CD4-positive, alpha-beta T cell treated with Interleukin-17A for 4 hours (primary cell): ENCODE data around the gene VOPP1.

Experiments used
- DNase-seq: peaks from one replicate; pipeline ENCODE4 v3.0.0-alpha.2; 2020; ENCODE audit warnings: mixed read lengths

Gene VOPP1

GRCh38 chr7:55457801-55458200 is 114.5 kb downstream of the VOPP1 start:
- no peak for DNase-seq

GRCh38 chr7:55452971-55453370 is 119.3 kb downstream of the VOPP1 start:
- no peak for DNase-seq

- no peak for DNase-seq
Measured at GRCh38 chr7:55449992-55450535, 122.2 kb downstream of the VOPP1 start.

GRCh38 chr7:55449205-55449991 is 122.9 kb downstream of the VOPP1 start:
- no peak for DNase-seq

- no peak for DNase-seq
Measured at GRCh38 chr7:55448526-55448925, 123.8 kb downstream of the VOPP1 start.

GRCh38 chr7:55444786-55445185 is 127.5 kb downstream of the VOPP1 start:
- DNase-seq = no peak

- DNase-seq = no peak
Measured at GRCh38 chr7:55441774-55442522, 130.4 kb downstream of the VOPP1 start.

- DNase-seq = no peak
Measured at GRCh38 chr7:55441002-55441401, 131.3 kb downstream of the VOPP1 start.

GRCh38 chr7:55440040-55440690 is 132.1 kb downstream of the VOPP1 start:
- DNase-seq = no peak

- no peak for DNase-seq
Measured at GRCh38 chr7:55439627-55440026, 132.7 kb downstream of the VOPP1 start.

GRCh38 chr7:55438757-55439525 is 133.4 kb downstream of the VOPP1 start:
- peak; percentile 32 for DNase-seq

- no peak for DNase-seq
Measured at GRCh38 chr7:55438085-55438756, 134.1 kb downstream of the VOPP1 start.

- DNase-seq = no peak
Measured at GRCh38 chr7:55437375-55437774, 134.9 kb downstream of the VOPP1 start.

GRCh38 chr7:55436457-55436856 is 135.8 kb downstream of the VOPP1 start:
- peak; percentile 32 for DNase-seq

- no peak for DNase-seq
Measured at GRCh38 chr7:55435466-55435865, 136.8 kb downstream of the VOPP1 start.

GRCh38 chr7:55432939-55433784 is 139.1 kb downstream of the VOPP1 start:
- peak; percentile 48 for DNase-seq

- no peak for DNase-seq
Measured at GRCh38 chr7:55432506-55432905, 139.8 kb downstream of the VOPP1 start.

GRCh38 chr7:55431898-55432297 is 140.4 kb downstream of the VOPP1 start:
- DNase-seq = no peak

GRCh38 chr7:55429835-55430499 is 142.3 kb downstream of the VOPP1 start:
- no peak for DNase-seq

GRCh38 chr7:55427800-55428199 is 144.5 kb downstream of the VOPP1 start:
- DNase-seq = no peak
